VCaP (cell line): ENCODE data around the gene MUC5AC.

Source experiments
- H3K27ac ChIP-seq: fragments of 450-650 bp; 2 replicates; pipeline ENCODE4 v1.5.1; 2017
- TF ChIP-seq, protein P1 (sequence below): fragments of 450-650 bp; conservative IDR thresholded peaks from 2 replicates; pipeline ENCODE4 v1.5.1; 2017; ENCODE audit warnings: mild to moderate bottlenecking, moderate library complexity

MUC5AC gene

GRCh38 chr11:1146365-1146764 is 11.4 kb upstream of the MUC5AC start:
- no peak overlapping the region for H3K27ac ChIP-seq
- TF ChIP-seq, protein P1, sequence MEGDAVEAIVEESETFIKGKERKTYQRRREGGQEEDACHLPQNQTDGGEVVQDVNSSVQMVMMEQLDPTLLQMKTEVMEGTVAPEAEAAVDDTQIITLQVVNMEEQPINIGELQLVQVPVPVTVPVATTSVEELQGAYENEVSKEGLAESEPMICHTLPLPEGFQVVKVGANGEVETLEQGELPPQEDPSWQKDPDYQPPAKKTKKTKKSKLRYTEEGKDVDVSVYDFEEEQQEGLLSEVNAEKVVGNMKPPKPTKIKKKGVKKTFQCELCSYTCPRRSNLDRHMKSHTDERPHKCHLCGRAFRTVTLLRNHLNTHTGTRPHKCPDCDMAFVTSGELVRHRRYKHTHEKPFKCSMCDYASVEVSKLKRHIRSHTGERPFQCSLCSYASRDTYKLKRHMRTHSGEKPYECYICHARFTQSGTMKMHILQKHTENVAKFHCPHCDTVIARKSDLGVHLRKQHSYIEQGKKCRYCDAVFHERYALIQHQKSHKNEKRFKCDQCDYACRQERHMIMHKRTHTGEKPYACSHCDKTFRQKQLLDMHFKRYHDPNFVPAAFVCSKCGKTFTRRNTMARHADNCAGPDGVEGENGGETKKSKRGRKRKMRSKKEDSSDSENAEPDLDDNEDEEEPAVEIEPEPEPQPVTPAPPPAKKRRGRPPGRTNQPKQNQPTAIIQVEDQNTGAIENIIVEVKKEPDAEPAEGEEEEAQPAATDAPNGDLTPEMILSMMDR, result no peak

DNA sequence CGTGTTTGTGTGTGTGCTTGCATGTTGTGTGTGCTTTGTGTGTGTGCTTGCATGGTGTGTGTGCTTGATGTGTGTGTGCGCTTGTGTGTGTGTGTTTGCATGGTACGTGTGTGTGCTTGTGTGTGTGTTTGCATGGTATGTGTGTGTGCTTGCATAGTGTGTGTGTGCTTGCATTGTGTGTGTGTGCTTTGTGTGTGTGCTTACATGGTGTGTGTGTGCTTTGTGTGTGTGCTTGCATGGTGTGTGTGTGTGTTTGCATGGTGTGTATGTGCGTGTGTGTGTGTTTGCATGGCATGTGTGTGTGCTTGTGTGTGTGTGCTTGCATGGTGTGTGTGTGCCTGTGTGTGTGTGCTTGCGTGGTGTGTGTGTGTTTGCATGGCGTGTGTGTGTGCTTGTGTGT is 10.0 kb upstream of the MUC5AC start:
- TF ChIP-seq, protein P1, result no peak
- H3K27ac ChIP-seq, result no peak overlapping the region

DNA sequence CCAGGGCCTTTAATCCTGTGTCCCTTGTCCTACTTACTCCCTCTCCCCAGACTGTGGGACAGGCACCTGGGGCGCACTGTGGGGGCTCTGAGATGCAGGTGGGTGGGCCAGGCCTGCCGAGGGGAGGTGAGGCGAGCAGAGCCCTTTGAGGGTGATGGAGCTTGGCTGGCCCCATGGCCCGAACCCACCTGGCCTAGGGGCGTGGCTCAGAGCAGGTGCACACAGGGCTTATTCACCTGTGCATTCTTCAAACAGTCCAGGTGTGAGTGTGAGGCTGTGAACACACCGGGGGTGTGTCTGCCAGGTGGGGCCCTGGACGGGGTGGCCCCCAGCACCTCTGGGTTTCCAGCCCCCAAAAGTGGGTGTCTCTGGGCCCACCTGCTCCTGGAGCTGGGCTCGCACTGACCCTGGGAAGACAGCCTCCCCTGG is 9.0 kb upstream of the MUC5AC start:
- TF ChIP-seq, protein P1, result no peak
- H3K27ac ChIP-seq, result no peak overlapping the region

DNA sequence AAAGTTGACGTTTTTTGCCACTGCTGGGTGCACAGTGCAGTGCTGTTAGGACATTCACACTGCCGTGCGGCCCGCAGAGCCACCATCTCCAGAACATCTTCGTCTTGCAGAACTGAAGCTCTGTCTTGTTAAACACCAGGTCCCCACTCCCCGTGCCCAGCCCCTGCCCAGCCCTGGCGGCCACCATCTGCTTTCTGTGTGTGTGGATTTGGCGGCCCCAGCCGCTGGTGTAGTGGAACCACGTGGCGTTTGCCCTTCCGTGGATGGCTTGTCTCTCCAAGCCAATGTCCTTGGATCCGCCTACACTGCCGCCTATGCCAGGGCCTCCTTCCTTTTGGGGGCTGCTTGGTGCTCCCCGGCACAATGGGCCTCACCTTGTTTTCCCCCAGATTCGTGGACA is 8.2 kb upstream of the MUC5AC start:
- TF ChIP-seq, protein P1, result no peak
- H3K27ac ChIP-seq, result no peak overlapping the region

- H3K27ac ChIP-seq, result no peak overlapping the region
- TF ChIP-seq, protein P1, result no peak
Measured at GRCh38 chr11:1150116-1150515, 7.6 kb upstream of the MUC5AC start.

GRCh38 chr11:1150769-1151365 is 6.9 kb upstream of the MUC5AC start:
- TF ChIP-seq, protein P1, result no peak
- no peak overlapping the region for H3K27ac ChIP-seq

DNA sequence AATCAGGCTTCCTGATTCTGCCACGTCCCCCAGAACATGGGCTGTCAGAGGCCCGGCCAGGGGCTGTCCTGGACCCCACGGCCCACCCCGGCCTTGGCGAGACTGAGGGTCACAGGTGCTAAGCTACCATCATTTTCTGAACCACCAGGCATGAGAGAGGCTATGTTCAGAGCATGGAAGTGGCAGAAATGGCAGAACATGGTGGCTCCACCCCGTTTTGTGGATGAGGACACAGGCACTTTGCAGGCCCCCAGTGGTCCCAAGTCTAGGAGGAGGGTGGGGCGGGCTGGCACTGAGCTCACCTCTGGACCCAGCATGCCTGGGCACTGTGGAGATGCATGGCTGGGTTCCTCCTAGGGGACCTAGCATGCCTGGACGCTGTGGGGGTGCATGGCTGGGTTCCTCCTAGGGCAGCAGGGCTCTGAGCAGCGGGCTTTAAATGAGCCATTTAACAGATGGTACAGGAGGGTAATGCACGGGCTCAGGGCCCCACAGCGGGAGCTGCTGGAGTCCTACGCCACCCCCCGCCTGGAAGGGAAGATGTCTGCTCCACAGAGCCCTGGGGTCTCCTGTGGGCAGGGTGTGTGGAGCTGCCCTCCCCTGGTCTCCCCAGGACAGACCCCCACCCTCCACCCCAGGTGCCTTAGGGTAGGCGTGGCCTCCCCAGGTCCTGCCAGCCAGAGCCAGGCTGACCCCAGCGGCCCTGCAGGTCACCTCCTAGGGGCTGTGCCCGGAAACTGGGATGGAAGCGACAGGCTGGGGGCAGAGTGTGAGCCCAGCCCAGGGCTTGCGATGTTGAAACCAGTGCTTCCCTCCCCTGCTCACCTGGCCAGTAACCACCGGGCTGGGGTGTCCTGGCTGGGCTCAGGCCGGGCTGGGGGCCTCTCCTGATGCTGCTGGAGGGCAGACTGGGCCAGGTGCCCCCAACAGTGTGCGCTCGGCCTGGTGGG is 6.1 kb upstream of the MUC5AC start:
- H3K27ac ChIP-seq, result no peak overlapping the region

More for the DNA sequence above, 6.1 kb upstream of the MUC5AC start:
- TF ChIP-seq, protein P1, result no peak
